ENCODE measurements around the gene ASCC3.

The ASCC3 gene

GRCh38 chr6:100614933-100615332 lies 266.2 kb downstream of the ASCC3 start:
- Histone ChIP-seq H3K9ac (ENCODE audit: low read depth in 1 of 2, low read length in 2 of 2) (no peak overlapping the region), H3K36me3 (ENCODE audit: control insufficient read depth in 1 of 2, insufficient read depth in 2 of 2, low read length in 2 of 2) (no peaks in the 10 kb centered on the region), H3K4me1 (ENCODE audit: control insufficient read depth in 1 of 2, insufficient read depth in 2 of 2, low read length in 2 of 2) (no peaks in the 10 kb centered on the region), H3K4me3 (ENCODE audit: low read depth in 1 of 2, low read length in 2 of 2) (no peak overlapping the region), H3K27ac (ENCODE audit: low read depth, low read length) (no peak overlapping the region), H3K27me3 (ENCODE audit: control insufficient read depth in 1 of 2, insufficient read depth in 2 of 2, low read length in 2 of 2) (no peaks in the 10 kb centered on the region), H3K9me3 (ENCODE audit: control insufficient read depth in 1 of 2, low read length in 2 of 2) (no peaks in the 10 kb centered on the region)

GRCh38 chr6:100614386-100614785 lies 266.7 kb downstream of the ASCC3 start:
- no peaks in the 10 kb centered on the region for H3K27me3 ChIP-seq (ENCODE audit: control insufficient read depth in 1 of 2, insufficient read depth in 2 of 2, low read length in 2 of 2)

GRCh38 chr6:100613656-100614055 lies 267.5 kb downstream of the ASCC3 start:
- no peaks in the 10 kb centered on the region for H3K9me3 ChIP-seq (ENCODE audit: control insufficient read depth in 1 of 2, low read length in 2 of 2)
- H3K9ac ChIP-seq (ENCODE audit: low read depth in 1 of 2, low read length in 2 of 2), result no peak overlapping the region
- no peaks in the 10 kb centered on the region for H3K27me3 ChIP-seq (ENCODE audit: control insufficient read depth in 1 of 2, insufficient read depth in 2 of 2, low read length in 2 of 2)
- H3K4me3 ChIP-seq (ENCODE audit: low read depth in 1 of 2, low read length in 2 of 2), result no peak overlapping the region
- H3K27ac ChIP-seq (ENCODE audit: low read depth, low read length), result no peak overlapping the region
- H3K4me1 ChIP-seq (ENCODE audit: control insufficient read depth in 1 of 2, insufficient read depth in 2 of 2, low read length in 2 of 2), result no peaks in the 10 kb centered on the region
- H3K36me3 ChIP-seq (ENCODE audit: control insufficient read depth in 1 of 2, insufficient read depth in 2 of 2, low read length in 2 of 2), result no peaks in the 10 kb centered on the region

More at GRCh38 chr6:100614386-100614785, 266.7 kb downstream of the ASCC3 start:
- H3K9me3 ChIP-seq (ENCODE audit: control insufficient read depth in 1 of 2, low read length in 2 of 2), result no peaks in the 10 kb centered on the region
- H3K4me1 ChIP-seq (ENCODE audit: control insufficient read depth in 1 of 2, insufficient read depth in 2 of 2, low read length in 2 of 2), result no peaks in the 10 kb centered on the region
- no peaks in the 10 kb centered on the region for H3K36me3 ChIP-seq (ENCODE audit: control insufficient read depth in 1 of 2, insufficient read depth in 2 of 2, low read length in 2 of 2)
- no peak overlapping the region for H3K27ac ChIP-seq (ENCODE audit: low read depth, low read length)
- no peak overlapping the region for H3K9ac ChIP-seq (ENCODE audit: low read depth in 1 of 2, low read length in 2 of 2)
- H3K4me3 ChIP-seq (ENCODE audit: low read depth in 1 of 2, low read length in 2 of 2), result no peak overlapping the region

GRCh38 chr6:100612094-100612493 lies 269.0 kb downstream of the ASCC3 start:
- Histone ChIP-seq H3K4me1 (ENCODE audit: control insufficient read depth in 1 of 2, insufficient read depth in 2 of 2, low read length in 2 of 2) (no peaks in the 10 kb centered on the region), H3K27me3 (ENCODE audit: control insufficient read depth in 1 of 2, insufficient read depth in 2 of 2, low read length in 2 of 2) (no peaks in the 10 kb centered on the region), H3K36me3 (ENCODE audit: control insufficient read depth in 1 of 2, insufficient read depth in 2 of 2, low read length in 2 of 2) (no peaks in the 10 kb centered on the region), H3K9ac (ENCODE audit: low read depth in 1 of 2, low read length in 2 of 2) (no peak overlapping the region), H3K27ac (ENCODE audit: low read depth, low read length) (no peak overlapping the region), H3K4me3 (ENCODE audit: low read depth in 1 of 2, low read length in 2 of 2) (no peak overlapping the region), H3K9me3 (ENCODE audit: control insufficient read depth in 1 of 2, low read length in 2 of 2) (no peaks in the 10 kb centered on the region)

GRCh38 chr6:100599088-100599770 lies 281.9 kb downstream of the ASCC3 start:
- no peak overlapping the region for H3K27ac ChIP-seq (ENCODE audit: low read depth, low read length)
- no peak overlapping the region for H3K9ac ChIP-seq (ENCODE audit: low read depth in 1 of 2, low read length in 2 of 2)
- H3K36me3 ChIP-seq (ENCODE audit: control insufficient read depth in 1 of 2, insufficient read depth in 2 of 2, low read length in 2 of 2), result peaks cover 7 to 14% of the 10 kb centered on the region in 2 donors
- no peak overlapping the region for H3K4me3 ChIP-seq (ENCODE audit: low read depth in 1 of 2, low read length in 2 of 2)
- H3K9me3 ChIP-seq (ENCODE audit: control insufficient read depth in 1 of 2, low read length in 2 of 2), result no peaks in the 10 kb centered on the region
- no peaks in the 10 kb centered on the region for H3K27me3 ChIP-seq (ENCODE audit: control insufficient read depth in 1 of 2, insufficient read depth in 2 of 2, low read length in 2 of 2)
- H3K4me1 ChIP-seq (ENCODE audit: control insufficient read depth in 1 of 2, insufficient read depth in 2 of 2, low read length in 2 of 2), result no peaks in the 10 kb centered on the region

GRCh38 chr6:100595456-100595855 lies 285.7 kb downstream of the ASCC3 start:
- H3K27me3 ChIP-seq (ENCODE audit: control insufficient read depth in 1 of 2, insufficient read depth in 2 of 2, low read length in 2 of 2), result no peaks in the 10 kb centered on the region
- H3K36me3 ChIP-seq (ENCODE audit: control insufficient read depth in 1 of 2, insufficient read depth in 2 of 2, low read length in 2 of 2), result peaks cover 2 to 4% of the 10 kb centered on the region in 2 donors
- H3K9me3 ChIP-seq (ENCODE audit: control insufficient read depth in 1 of 2, low read length in 2 of 2), result no peaks in the 10 kb centered on the region
- no peak overlapping the region for H3K27ac ChIP-seq (ENCODE audit: low read depth, low read length)
- no peak overlapping the region for H3K9ac ChIP-seq (ENCODE audit: low read depth in 1 of 2, low read length in 2 of 2)
- no peak overlapping the region for H3K4me3 ChIP-seq (ENCODE audit: low read depth in 1 of 2, low read length in 2 of 2)
- H3K4me1 ChIP-seq (ENCODE audit: control insufficient read depth in 1 of 2, insufficient read depth in 2 of 2, low read length in 2 of 2), result no peaks in the 10 kb centered on the region

GRCh38 chr6:100593522-100593921 lies 287.6 kb downstream of the ASCC3 start:
- Histone ChIP-seq H3K4me3 (ENCODE audit: low read depth in 1 of 2, low read length in 2 of 2) (no peak overlapping the region), H3K27ac (ENCODE audit: low read depth, low read length) (no peak overlapping the region), H3K36me3 (ENCODE audit: control insufficient read depth in 1 of 2, insufficient read depth in 2 of 2, low read length in 2 of 2) (peaks cover 5 to 14% of the 10 kb centered on the region in 2 donors), H3K9me3 (ENCODE audit: control insufficient read depth in 1 of 2, low read length in 2 of 2) (no peaks in the 10 kb centered on the region), H3K4me1 (ENCODE audit: control insufficient read depth in 1 of 2, insufficient read depth in 2 of 2, low read length in 2 of 2) (no peaks in the 10 kb centered on the region), H3K27me3 (ENCODE audit: control insufficient read depth in 1 of 2, insufficient read depth in 2 of 2, low read length in 2 of 2) (no peaks in the 10 kb centered on the region), H3K9ac (ENCODE audit: low read depth in 1 of 2, low read length in 2 of 2) (no peak overlapping the region)

- H3K9ac ChIP-seq (ENCODE audit: low read depth in 1 of 2, low read length in 2 of 2), result no peak overlapping the region
- no peak overlapping the region for H3K27ac ChIP-seq (ENCODE audit: low read depth, low read length)
- H3K4me3 ChIP-seq (ENCODE audit: low read depth in 1 of 2, low read length in 2 of 2), result no peak overlapping the region
- H3K36me3 ChIP-seq (ENCODE audit: control insufficient read depth in 1 of 2, insufficient read depth in 2 of 2, low read length in 2 of 2), result peaks cover 6 to 10% of the 10 kb centered on the region in 2 donors
- H3K27me3 ChIP-seq (ENCODE audit: control insufficient read depth in 1 of 2, insufficient read depth in 2 of 2, low read length in 2 of 2), result no peaks in the 10 kb centered on the region
- no peaks in the 10 kb centered on the region for H3K4me1 ChIP-seq (ENCODE audit: control insufficient read depth in 1 of 2, insufficient read depth in 2 of 2, low read length in 2 of 2)
- no peaks in the 10 kb centered on the region for H3K9me3 ChIP-seq (ENCODE audit: control insufficient read depth in 1 of 2, low read length in 2 of 2)
Measured at GRCh38 chr6:100592929-100593328, 288.2 kb downstream of the ASCC3 start.

GRCh38 chr6:100577425-100577824 lies 303.7 kb downstream of the ASCC3 start:
- Histone ChIP-seq H3K36me3 (ENCODE audit: control insufficient read depth in 1 of 2, insufficient read depth in 2 of 2, low read length in 2 of 2) (no peaks in the 10 kb centered on the region), H3K27me3 (ENCODE audit: control insufficient read depth in 1 of 2, insufficient read depth in 2 of 2, low read length in 2 of 2) (no peaks in the 10 kb centered on the region), H3K9ac (ENCODE audit: low read depth in 1 of 2, low read length in 2 of 2) (no peak overlapping the region), H3K4me3 (ENCODE audit: low read depth in 1 of 2, low read length in 2 of 2) (no peak overlapping the region), H3K27ac (ENCODE audit: low read depth, low read length) (no peak overlapping the region), H3K9me3 (ENCODE audit: control insufficient read depth in 1 of 2, low read length in 2 of 2) (peaks cover 0 to 7% of the 10 kb centered on the region in 2 donors), H3K4me1 (ENCODE audit: control insufficient read depth in 1 of 2, insufficient read depth in 2 of 2, low read length in 2 of 2) (no peaks in the 10 kb centered on the region)

GRCh38 chr6:100575921-100576320 lies 305.2 kb downstream of the ASCC3 start:
- Histone ChIP-seq H3K9me3 (ENCODE audit: control insufficient read depth in 1 of 2, low read length in 2 of 2) (peaks cover 0 to 7% of the 10 kb centered on the region in 2 donors), H3K9ac (ENCODE audit: low read depth in 1 of 2, low read length in 2 of 2) (no peak overlapping the region), H3K36me3 (ENCODE audit: control insufficient read depth in 1 of 2, insufficient read depth in 2 of 2, low read length in 2 of 2) (peaks cover 0 to 3% of the 10 kb centered on the region in 2 donors), H3K27me3 (ENCODE audit: control insufficient read depth in 1 of 2, insufficient read depth in 2 of 2, low read length in 2 of 2) (no peaks in the 10 kb centered on the region), H3K27ac (ENCODE audit: low read depth, low read length) (no peak overlapping the region), H3K4me1 (ENCODE audit: control insufficient read depth in 1 of 2, insufficient read depth in 2 of 2, low read length in 2 of 2) (no peaks in the 10 kb centered on the region), H3K4me3 (ENCODE audit: low read depth in 1 of 2, low read length in 2 of 2) (no peak overlapping the region)

Data from duodenal mucosa (tissue), 2 donors.